Measurements from ENCODE around the gene JTB.

DNA sequence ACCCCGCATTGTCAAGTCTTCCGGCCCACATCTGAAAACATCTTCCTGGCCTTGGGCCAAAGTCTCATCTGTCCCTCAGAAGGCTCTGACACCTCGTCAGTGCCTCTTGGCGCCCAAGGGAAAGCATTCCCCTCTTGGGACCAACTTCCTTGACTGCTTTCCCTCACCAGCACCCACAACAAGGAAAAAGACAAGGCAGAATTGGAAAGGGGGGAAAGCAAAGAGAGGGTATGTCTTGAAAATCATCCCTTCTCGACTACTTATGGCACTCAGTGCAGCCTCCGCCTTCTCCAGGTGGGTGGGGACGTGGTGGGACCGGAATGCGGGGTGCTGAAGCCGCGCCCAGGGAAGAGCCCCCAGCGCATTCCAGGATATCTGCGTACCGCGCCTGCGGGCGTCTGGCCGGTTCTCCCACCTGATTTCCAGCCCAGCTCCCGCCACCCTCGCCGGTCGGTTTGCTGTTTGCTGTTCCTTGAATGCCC lies 13.6 kb downstream of the JTB start:
- TF ChIP-seq, protein P1, sequence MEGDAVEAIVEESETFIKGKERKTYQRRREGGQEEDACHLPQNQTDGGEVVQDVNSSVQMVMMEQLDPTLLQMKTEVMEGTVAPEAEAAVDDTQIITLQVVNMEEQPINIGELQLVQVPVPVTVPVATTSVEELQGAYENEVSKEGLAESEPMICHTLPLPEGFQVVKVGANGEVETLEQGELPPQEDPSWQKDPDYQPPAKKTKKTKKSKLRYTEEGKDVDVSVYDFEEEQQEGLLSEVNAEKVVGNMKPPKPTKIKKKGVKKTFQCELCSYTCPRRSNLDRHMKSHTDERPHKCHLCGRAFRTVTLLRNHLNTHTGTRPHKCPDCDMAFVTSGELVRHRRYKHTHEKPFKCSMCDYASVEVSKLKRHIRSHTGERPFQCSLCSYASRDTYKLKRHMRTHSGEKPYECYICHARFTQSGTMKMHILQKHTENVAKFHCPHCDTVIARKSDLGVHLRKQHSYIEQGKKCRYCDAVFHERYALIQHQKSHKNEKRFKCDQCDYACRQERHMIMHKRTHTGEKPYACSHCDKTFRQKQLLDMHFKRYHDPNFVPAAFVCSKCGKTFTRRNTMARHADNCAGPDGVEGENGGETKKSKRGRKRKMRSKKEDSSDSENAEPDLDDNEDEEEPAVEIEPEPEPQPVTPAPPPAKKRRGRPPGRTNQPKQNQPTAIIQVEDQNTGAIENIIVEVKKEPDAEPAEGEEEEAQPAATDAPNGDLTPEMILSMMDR (IDR thresholded peaks at IDR 0.05) = no peak
- TF ChIP-seq POLR2A (IDR thresholded peaks at IDR 0.05) = no peak
